BE2C (cell line): Measurements from ENCODE around the gene ERCC1.

Experiments used
- DNase-seq: peaks from one replicate; pipeline ENCODE4 v3.0.0-alpha.2; 2020
- H3K27me3 ChIP-seq: fragments of 250-450 bp; sonication (Bioruptor Pico); 2 replicates; pipeline ENCODE4 v1.5.1; 2020; ENCODE audit warnings: mild to moderate bottlenecking
- H3K36me3 ChIP-seq: fragments of 250-450 bp; sonication (Bioruptor Pico); 2 replicates; pipeline ENCODE4 v1.5.1; 2020; ENCODE audit warnings: mild to moderate bottlenecking
- H3K4me1 ChIP-seq: fragments of 250-450 bp; sonication (Bioruptor Pico); 2 replicates; pipeline ENCODE4 v1.5.1; 2020
- H3K4me3 ChIP-seq: 2 replicates; pipeline ENCODE4 v1.5.1; 2011; ENCODE audit warnings: low read depth, low read length
- H3K9me3 ChIP-seq: fragments of 250-450 bp; sonication (Bioruptor Pico); 2 replicates; pipeline ENCODE4 v1.5.1; 2020
- CTCF ChIP-seq: IDR thresholded peaks from 2 replicates; pipeline ENCODE4 v1.5.1; 2012; ENCODE audit warnings: mild to moderate bottlenecking, low read depth, low read length

The ERCC1 gene

GRCh38 chr19:45420356-45420755 lies 3.4 kb downstream of the ERCC1 start:
- no peak for DNase-seq
- no peaks in the 10 kb centered on the region for H3K4me1 ChIP-seq
- H3K36me3 ChIP-seq = peaks cover 38% of the 10 kb centered on the region
- H3K9me3 ChIP-seq = no peaks in the 10 kb centered on the region
- no peaks in the 10 kb centered on the region for H3K27me3 ChIP-seq
- no peak overlapping the region for H3K4me3 ChIP-seq
- TF ChIP-seq CTCF = no peak

- Histone ChIP-seq H3K4me3 (no peak overlapping the region), H3K27me3 (no peaks in the 10 kb centered on the region), H3K9me3 (no peaks in the 10 kb centered on the region), H3K4me1 (no peaks in the 10 kb centered on the region), H3K36me3 (peaks cover 39% of the 10 kb centered on the region)
- TF ChIP-seq CTCF = no peak
- DNase-seq = no peak
Measured at GRCh38 chr19:45419895-45420294, 3.8 kb downstream of the ERCC1 start.

- Histone ChIP-seq H3K27me3 (no peaks in the 10 kb centered on the region), H3K4me3 (no peak overlapping the region), H3K36me3 (peaks cover 44% of the 10 kb centered on the region), H3K9me3 (no peaks in the 10 kb centered on the region), H3K4me1 (no peaks in the 10 kb centered on the region)
- DNase-seq = no peak
- no peak for TF ChIP-seq CTCF
Measured at GRCh38 chr19:45419396-45419795, 4.3 kb downstream of the ERCC1 start.

GRCh38 chr19:45418802-45419201 lies 4.9 kb downstream of the ERCC1 start:
- Histone ChIP-seq H3K36me3 (peaks cover 50% of the 10 kb centered on the region), H3K27me3 (no peaks in the 10 kb centered on the region), H3K4me1 (no peaks in the 10 kb centered on the region), H3K4me3 (no peak overlapping the region), H3K9me3 (no peaks in the 10 kb centered on the region)
- no peak for DNase-seq
- no peak for TF ChIP-seq CTCF

GRCh38 chr19:45417151-45417550 lies 6.6 kb downstream of the ERCC1 start:
- no peaks in the 10 kb centered on the region for H3K4me1 ChIP-seq
- H3K27me3 ChIP-seq = no peaks in the 10 kb centered on the region
- DNase-seq = no peak
- TF ChIP-seq CTCF = no peak
- no peaks in the 10 kb centered on the region for H3K9me3 ChIP-seq
- no peak overlapping the region for H3K4me3 ChIP-seq
- H3K36me3 ChIP-seq = peaks cover 63% of the 10 kb centered on the region

- DNase-seq = no peak
- Histone ChIP-seq H3K4me3 (no peak overlapping the region), H3K9me3 (no peaks in the 10 kb centered on the region), H3K4me1 (no peaks in the 10 kb centered on the region), H3K27me3 (no peaks in the 10 kb centered on the region), H3K36me3 (peaks cover 67% of the 10 kb centered on the region)
- TF ChIP-seq CTCF = no peak
Measured at GRCh38 chr19:45414468-45414867, 9.2 kb downstream of the ERCC1 start.
